HG02981 (cell line): ENCODE measurements around the gene ZNRD2.
"Not testable (repeated sequence)": the region's sequence is repeated elsewhere in the genome, so short reads cannot be mapped to it uniquely, and the experiment has no call there.

ENCODE experiments used
- ATAC-seq: cut with Tn5 transposase; IDR thresholded peaks from one replicate; pipeline ENCODE4 v1.9.1; 2021; ENCODE audit warnings: mild to moderate bottlenecking, moderate library complexity; ENCODE audit not compliant: unreplicated experiment

Gene ZNRD2

GRCh38 chr11:65569973-65570918, at the start of gene ZNRD2:
Gene ZNRD2 (plus strand): TSS chr11:65570477. CDS start chr11:65570492, 15 bp downstream.
- ATAC-seq, result peak; percentile 54

- not testable (repeated sequence) for ATAC-seq
Observed at GRCh38 chr11:65521777-65522521, 48.3 kb upstream of the ZNRD2 start.

GRCh38 chr11:65522718-65523630, 47.3 kb upstream of the ZNRD2 start:
- not testable (repeated sequence) for ATAC-seq

GRCh38 chr11:65523631-65523968, 46.7 kb upstream of the ZNRD2 start:
- ATAC-seq, result not testable (repeated sequence)

- no peak for ATAC-seq
Observed at GRCh38 chr11:65524014-65524740, 46.1 kb upstream of the ZNRD2 start.

- peak; percentile 43 for ATAC-seq
Observed at GRCh38 chr11:65524741-65525545, 45.3 kb upstream of the ZNRD2 start, which contains the start of gene SCYL1. Gene SCYL1 (plus strand): TSS chr11:65525083. CDS start chr11:65525154, 71 bp downstream.

- ATAC-seq, result no peak
Observed at GRCh38 chr11:65525546-65526480, 44.5 kb upstream of the ZNRD2 start.

- no peak for ATAC-seq
Observed at GRCh38 chr11:65526744-65527143, 43.5 kb upstream of the ZNRD2 start.

GRCh38 chr11:65528819-65529350, 41.4 kb upstream of the ZNRD2 start:
- no peak for ATAC-seq

- no peak for ATAC-seq
Observed at GRCh38 chr11:65529475-65530156, 40.7 kb upstream of the ZNRD2 start.

- ATAC-seq, result no peak
Observed at GRCh38 chr11:65530157-65530496, 40.1 kb upstream of the ZNRD2 start.

- no peak for ATAC-seq
Observed at GRCh38 chr11:65532388-65533064, 37.8 kb upstream of the ZNRD2 start.

- ATAC-seq, result no peak
Observed at GRCh38 chr11:65535102-65535501, 35.2 kb upstream of the ZNRD2 start.

- no peak for ATAC-seq
Observed at GRCh38 chr11:65536412-65537295, 33.6 kb upstream of the ZNRD2 start.

- ATAC-seq, result no peak
Observed at GRCh38 chr11:65537296-65537597, 33.0 kb upstream of the ZNRD2 start.

- no peak for ATAC-seq
Observed at GRCh38 chr11:65537620-65538231, 32.6 kb upstream of the ZNRD2 start.
